Eye (tissue), 1 donor: Measurements from ENCODE around the gene C1GALT1.
A peak's percentile ranks its signal among the peaks of the same experiment; 100 is the strongest.
"Not testable (repeated sequence)": the region's sequence is repeated elsewhere in the genome, so short reads cannot be mapped to it uniquely, and the experiment has no call there.

Source experiments
- DNase-seq: peaks from one replicate; pipeline ENCODE4 v3.0.0-alpha.2; 2015

Gene C1GALT1

GRCh38 chr7:7173956-7174632 is 8.2 kb upstream of the C1GALT1 start:
- no peak for DNase-seq

GRCh38 chr7:7175075-7175695 is 7.2 kb upstream of the C1GALT1 start:
- DNase-seq = no peak

- peak; percentile 77 for DNase-seq
Measured at GRCh38 chr7:7176406-7177043, 5.8 kb upstream of the C1GALT1 start.

GRCh38 chr7:7177044-7177517 is 5.3 kb upstream of the C1GALT1 start:
- DNase-seq = peak; percentile 53

GRCh38 chr7:7178081-7178480 is 4.3 kb upstream of the C1GALT1 start:
- no peak for DNase-seq

- DNase-seq = no peak
Measured at GRCh38 chr7:7178906-7179305, 3.4 kb upstream of the C1GALT1 start.

GRCh38 chr7:7180725-7181449 is 1.5 kb upstream of the C1GALT1 start:
- no peak for DNase-seq

- no peak for DNase-seq
Measured at GRCh38 chr7:7181519-7182155, 707 bp upstream of the C1GALT1 start.

- peak; percentile 74 for DNase-seq
Measured at GRCh38 chr7:7183061-7183837, 905 bp downstream of the C1GALT1 start.

- no peak for DNase-seq
Measured at GRCh38 chr7:7183838-7184463, 1.6 kb downstream of the C1GALT1 start.

GRCh38 chr7:7185371-7185989 is 3.1 kb downstream of the C1GALT1 start:
- no peak for DNase-seq

- DNase-seq = no peak
Measured at GRCh38 chr7:7188091-7188490, 5.7 kb downstream of the C1GALT1 start.

- DNase-seq = no peak
Measured at GRCh38 chr7:7188742-7189141, 6.4 kb downstream of the C1GALT1 start.

- peak; percentile 56 for DNase-seq
Measured at GRCh38 chr7:7190142-7190541, 7.8 kb downstream of the C1GALT1 start.

- DNase-seq = no peak
Measured at GRCh38 chr7:7191137-7191536, 8.8 kb downstream of the C1GALT1 start.

- DNase-seq = not testable (repeated sequence)
Measured at GRCh38 chr7:7192798-7193788, 10.7 kb downstream of the C1GALT1 start.

- DNase-seq = not testable (repeated sequence)
Measured at GRCh38 chr7:7199592-7199991, 17.2 kb downstream of the C1GALT1 start.

- DNase-seq = not testable (repeated sequence)
Measured at GRCh38 chr7:7200255-7200654, 17.9 kb downstream of the C1GALT1 start.

GRCh38 chr7:7201578-7202374 is 19.4 kb downstream of the C1GALT1 start:
- no peak for DNase-seq
